Activated naive CD8-positive, alpha-beta T cell treated with anti-CD3 and anti-CD28 coated beads, Interleukin-2, amount 50 U/mL, for 24 hours (primary cell): ENCODE results near the gene DCTN4.

Source experiments
- ATAC-seq: fragments of 150-1000 bp; cut with Tn5 transposase; one replicate; pipeline ENCODE4 v1.10.0; 2021
- DNase-seq: peaks from one replicate; pipeline ENCODE4 v3.0.0; 2021
- H3K27ac Mint-ChIP-seq: one replicate; pipeline ENCODE4 v1.8.0; 2021; ENCODE audit warnings: mild to moderate bottlenecking, mixed read lengths
- H3K27me3 Mint-ChIP-seq: one replicate; pipeline ENCODE4 v1.8.0; 2021; ENCODE audit warnings: mixed read lengths
- H3K36me3 Mint-ChIP-seq: one replicate; pipeline ENCODE4 v1.8.0; 2021; ENCODE audit warnings: low read depth, mixed read lengths
- H3K4me1 Mint-ChIP-seq: one replicate; pipeline ENCODE4 v1.8.0; 2021; ENCODE audit warnings: mixed read lengths
- H3K4me3 Mint-ChIP-seq: one replicate; pipeline ENCODE4 v1.8.0; 2021; ENCODE audit warnings: mild to moderate bottlenecking, moderate library complexity, mixed read lengths
- H3K9me3 Mint-ChIP-seq: one replicate; pipeline ENCODE4 v1.8.0; 2021; ENCODE audit warnings: mixed read lengths

The DCTN4 gene

GRCh38 chr5:150659360-150660107 lies 99.3 kb downstream of the DCTN4 start:
- no peak for DNase-seq
- H3K4me1 Mint-ChIP-seq, result peaks cover 7% of the 10 kb centered on the region
- no peaks in the 10 kb centered on the region for H3K36me3 Mint-ChIP-seq
- no peak overlapping the region for H3K4me3 Mint-ChIP-seq
- no peaks in the 10 kb centered on the region for H3K9me3 Mint-ChIP-seq
- no peak overlapping the region for H3K27ac Mint-ChIP-seq
- ATAC-seq, result no peak
- H3K27me3 Mint-ChIP-seq, result peaks cover 8% of the 10 kb centered on the region

DNA sequence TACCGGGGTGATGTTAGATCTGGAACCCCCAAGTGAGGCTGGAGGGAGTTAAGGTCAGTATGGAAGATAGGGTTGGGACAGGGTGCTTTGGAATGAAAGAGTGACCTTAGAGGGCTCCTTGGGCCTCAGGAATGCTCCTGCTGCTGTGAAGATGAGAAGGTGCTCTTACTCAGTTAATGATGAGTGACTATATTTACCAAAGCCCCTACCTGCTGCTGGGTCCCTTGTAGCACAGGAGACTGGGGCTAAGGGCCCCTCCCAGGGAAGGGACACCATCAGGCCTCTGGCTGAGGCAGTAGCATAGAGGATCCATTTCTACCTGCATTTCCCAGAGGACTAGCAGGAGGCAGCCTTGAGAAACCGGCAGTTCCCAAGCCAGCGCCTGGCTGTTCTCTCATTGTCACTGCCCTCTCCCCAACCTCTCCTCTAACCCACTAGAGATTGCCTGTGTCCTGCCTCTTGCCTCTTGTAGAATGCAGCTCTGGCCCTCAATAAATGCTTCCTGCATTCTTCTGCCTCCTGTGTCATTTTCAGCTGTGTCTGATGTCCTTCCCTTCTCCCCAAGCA lies 100.0 kb downstream of the DCTN4 start:
- Mint-ChIP-seq H3K27ac (no peak overlapping the region), H3K36me3 (no peaks in the 10 kb centered on the region), H3K4me1 (peaks cover 7% of the 10 kb centered on the region), H3K27me3 (peaks cover 4% of the 10 kb centered on the region), H3K9me3 (no peaks in the 10 kb centered on the region), H3K4me3 (no peak overlapping the region)
- ATAC-seq (no peak), DNase-seq (no peak)
